Ascending aorta (tissue), 2 donors: ENCODE measurements around the gene IQCN. TPM values are rescaled to one million over a fixed set of nuclear protein-coding genes. Genes with fewer than 3 reads are reported as not detected.

ENCODE experiments used
- DNase-seq, 2 donors: peaks; one replicate each; pipeline ENCODE4 v3.0.0-alpha.2; 2019; ENCODE audit warnings: low spot score in 2 of 2
- H3K27ac ChIP-seq, 2 donors: fragments of 200-600 bp; sonication (generic); one replicate each; pipeline ENCODE4 v1.5.1; 2016 to 2017; ENCODE audit warnings: mild to moderate bottlenecking in 1 of 2
- H3K27me3 ChIP-seq: fragments of 200-600 bp; sonication (generic); one replicate; pipeline ENCODE4 v1.5.1; 2017
- H3K36me3 ChIP-seq, 2 donors: fragments of 200-600 bp; sonication (generic); one replicate each; pipeline ENCODE4 v1.5.1; 2016
- H3K4me1 ChIP-seq, 2 donors: fragments of 200-600 bp; sonication (generic); one replicate each; pipeline ENCODE4 v1.5.1; 2016 to 2017; ENCODE audit warnings: mild to moderate bottlenecking in 1 of 2
- H3K4me3 ChIP-seq, 2 donors: fragments of 200-600 bp; sonication (generic); one replicate each; pipeline ENCODE4 v1.5.1; 2016 to 2017; ENCODE audit warnings: mild to moderate bottlenecking in 1 of 2
- H3K9me3 ChIP-seq, 2 donors: fragments of 200-600 bp; sonication (generic); one replicate each; pipeline ENCODE4 v1.5.1; 2016
- CTCF ChIP-seq, 3 experiments: fragments of 200-600 bp in 2 of 3; fragments of 450-650 bp in 1 of 3; sonication (generic) in 2 of 3; IDR thresholded peaks; one replicate each; pipeline ENCODE4 v1.5.1; 2016 to 2019; ENCODE audit warnings: antibody characterized with exemption in 3 of 3, mild to moderate bottlenecking in 1 of 3, moderate library complexity in 1 of 3
- intact Hi-C: fragments of 100-400 bp; cut with DNase I; formaldehyde crosslinking; loops from one replicate; pipeline ENCODE4 v1.15.1; 2023
- total RNA-seq: library from RNA; depleted of rRNA; stranded (reverse); fragments of >200 nt; gene quantifications from one replicate; pipeline ENCODE4 v1.1.0, GENCODE V29; 2016

The IQCN gene
- total RNA-seq, 1 donor from 2014 or later: 51.2 TPM

GRCh38 chr19:18297308-18297707, 23.1 kb upstream of the IQCN start:
- peaks cover 11 to 33% of the 10 kb centered on the region in 2 donors for H3K4me1 ChIP-seq
- no peaks in the 10 kb centered on the region for H3K36me3 ChIP-seq
- no peak for TF ChIP-seq CTCF (IDR thresholded peaks at IDR 0.05)
- intact Hi-C loops: no loop called here
- no peaks in the 10 kb centered on the region for H3K9me3 ChIP-seq
- H3K27ac ChIP-seq: peak overlapping the region; percentile 19 to 33
- DNase-seq: no peak
- H3K4me3 ChIP-seq: no peak overlapping the region
- H3K27me3 ChIP-seq: no peaks in the 10 kb centered on the region

DNA sequence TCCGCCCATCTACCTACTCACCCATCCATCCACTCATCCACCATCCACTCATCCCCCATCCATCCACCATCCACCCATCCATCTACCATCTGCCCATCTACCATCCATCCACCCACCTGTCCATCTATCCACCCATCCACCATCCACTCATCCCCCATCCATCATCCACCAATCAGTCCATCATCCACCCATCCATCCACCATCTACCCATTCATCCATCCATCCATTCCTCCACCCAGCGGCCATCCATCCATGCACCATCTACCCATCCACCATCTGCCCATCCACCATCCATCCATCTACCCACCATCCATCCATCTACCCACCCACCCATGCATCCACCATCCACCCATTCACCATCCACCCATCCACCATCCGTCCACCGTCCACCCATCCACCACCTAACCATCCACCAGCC, 20.8 kb upstream of the IQCN start:
- H3K27me3 ChIP-seq: no peaks in the 10 kb centered on the region
- H3K4me1 ChIP-seq: peaks cover 4 to 29% of the 10 kb centered on the region in 2 donors
- H3K27ac ChIP-seq: peak overlapping the region; percentile 4 to 99
- H3K4me3 ChIP-seq: no peak overlapping the region
- no peak for DNase-seq
- no peaks in the 10 kb centered on the region for H3K36me3 ChIP-seq
- intact Hi-C loops: no loop called here
- TF ChIP-seq CTCF (IDR thresholded peaks at IDR 0.05): no peak
- no peaks in the 10 kb centered on the region for H3K9me3 ChIP-seq

GRCh38 chr19:18294467-18294864, 20.2 kb upstream of the IQCN start:
- no peak overlapping the region for H3K4me3 ChIP-seq
- DNase-seq: peak in 1 of 2 donors; percentile 73
- no peaks in the 10 kb centered on the region for H3K36me3 ChIP-seq
- intact Hi-C loops: loop anchor here (5.0 kb wide), 1 partner anchor 123 kb away; the partner anchor contains the start of gene SSBP4
- no peaks in the 10 kb centered on the region for H3K9me3 ChIP-seq
- TF ChIP-seq CTCF (IDR thresholded peaks at IDR 0.05): no peak
- H3K27me3 ChIP-seq: no peaks in the 10 kb centered on the region
- H3K27ac ChIP-seq: peak overlapping the region; percentile 99
- peaks cover 4 to 28% of the 10 kb centered on the region in 2 donors for H3K4me1 ChIP-seq

GRCh38 chr19:18293642-18294466, 19.6 kb upstream of the IQCN start:
- DNase-seq: no peak
- Histone ChIP-seq H3K36me3 (no peaks in the 10 kb centered on the region), H3K4me1 (peaks cover 4 to 28% of the 10 kb centered on the region in 2 donors), H3K27ac (peak overlapping the region; percentile 99), H3K27me3 (no peaks in the 10 kb centered on the region), H3K4me3 (peak overlapping the region in 1 of 2 donors; percentile 86), H3K9me3 (no peaks in the 10 kb centered on the region)
- no peak for TF ChIP-seq CTCF (IDR thresholded peaks at IDR 0.05)
- intact Hi-C loops: loop anchor here (5.0 kb wide), 1 partner anchor 123 kb away; the partner anchor contains the start of gene SSBP4

DNA sequence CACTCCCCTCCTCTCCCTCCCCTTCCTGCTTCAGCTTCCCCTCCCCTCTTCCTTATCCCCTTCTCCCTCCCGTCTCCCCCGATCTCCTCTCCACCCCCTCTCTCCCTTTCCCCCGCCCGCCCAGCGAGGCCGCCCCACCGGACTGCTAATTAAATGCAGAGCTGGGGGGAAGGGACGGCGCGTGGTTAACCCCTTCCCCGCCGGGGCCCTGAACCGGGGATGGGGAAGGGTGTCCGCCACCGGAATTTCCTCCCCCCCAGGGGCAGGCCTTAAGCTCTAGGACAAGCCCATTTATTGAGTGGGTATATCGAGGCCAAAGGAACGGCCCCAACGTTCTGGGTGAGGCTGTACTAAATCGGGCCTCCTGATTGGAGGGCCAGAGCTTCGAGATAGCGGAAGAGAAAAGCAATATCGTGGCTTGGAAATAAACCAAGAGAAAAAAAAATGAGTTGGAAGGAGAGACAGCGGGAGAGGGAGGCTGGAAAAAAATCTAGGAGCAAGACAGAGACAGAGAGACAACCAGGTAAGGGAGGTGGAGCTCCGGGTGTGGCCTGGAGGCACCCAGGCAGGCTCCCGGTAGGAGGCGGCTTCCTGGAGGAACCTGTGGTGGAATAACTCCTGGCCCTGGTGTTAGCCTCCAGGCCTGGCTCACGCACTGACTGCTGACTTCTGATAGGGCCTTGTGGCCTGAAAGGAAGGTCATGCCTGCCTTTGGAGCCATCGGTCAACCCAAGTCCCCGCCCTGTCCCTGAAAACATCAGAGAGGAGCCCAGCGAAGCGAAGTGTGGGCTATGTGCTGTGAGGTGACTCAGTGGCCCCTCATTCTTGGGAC, 18.8 kb upstream of the IQCN start:
- H3K4me3 ChIP-seq: peak overlapping the region; percentile 72 to 86
- no peaks in the 10 kb centered on the region for H3K9me3 ChIP-seq
- H3K36me3 ChIP-seq: no peaks in the 10 kb centered on the region
- no peak for TF ChIP-seq CTCF (IDR thresholded peaks at IDR 0.05)
- no peaks in the 10 kb centered on the region for H3K27me3 ChIP-seq
- peaks cover 4 to 28% of the 10 kb centered on the region in 2 donors for H3K4me1 ChIP-seq
- intact Hi-C loops: loop anchor here (1.0 to 5.0 kb wide), 3 partner anchors 11 to 124 kb away; partner anchors contain the start of genes JUND and SSBP4
- DNase-seq: peak; percentile 49 to 88
- H3K27ac ChIP-seq: peak overlapping the region; percentile 99
